HG03064 (cell line): ENCODE results near the gene NOTCH4.
"Not testable (repeated sequence)": the region's sequence is repeated elsewhere in the genome, so short reads cannot be mapped to it uniquely, and the experiment has no call there.

Experiments used
- ATAC-seq: cut with Tn5 transposase; IDR thresholded peaks from one replicate; pipeline ENCODE4 v1.9.1; 2021; ENCODE audit warnings: low read depth; ENCODE audit not compliant: unreplicated experiment

Gene NOTCH4

GRCh38 chr6:32223258-32224235 is at the start of gene NOTCH4:
NOTCH4 (minus strand) TSS chr6:32224067; CDS start chr6:32223928, 139 bp downstream.
- ATAC-seq = no peak

- ATAC-seq = no peak
Observed at GRCh38 chr6:32271429-32271828, 47.6 kb upstream of the NOTCH4 start.

DNA sequence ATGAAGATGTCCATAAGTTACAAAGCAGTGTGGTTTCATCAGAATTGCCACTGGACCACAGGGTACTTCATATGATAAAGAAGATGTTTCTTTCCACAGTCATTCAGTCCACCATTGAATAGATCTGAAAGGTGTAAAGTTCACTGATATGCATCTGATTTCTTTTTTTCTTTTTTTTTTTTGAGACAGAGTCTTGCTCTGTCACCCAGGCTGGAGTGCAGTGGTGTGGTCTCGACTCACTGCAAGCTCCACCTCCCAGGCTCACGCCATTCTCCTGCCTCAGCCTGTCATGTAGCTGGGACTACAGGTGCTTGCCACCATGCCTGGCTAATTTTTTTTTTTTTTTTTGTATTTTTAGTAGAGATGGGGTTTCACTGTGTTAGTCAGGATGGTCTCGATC is 44.6 kb upstream of the NOTCH4 start:
- ATAC-seq = not testable (repeated sequence)

DNA sequence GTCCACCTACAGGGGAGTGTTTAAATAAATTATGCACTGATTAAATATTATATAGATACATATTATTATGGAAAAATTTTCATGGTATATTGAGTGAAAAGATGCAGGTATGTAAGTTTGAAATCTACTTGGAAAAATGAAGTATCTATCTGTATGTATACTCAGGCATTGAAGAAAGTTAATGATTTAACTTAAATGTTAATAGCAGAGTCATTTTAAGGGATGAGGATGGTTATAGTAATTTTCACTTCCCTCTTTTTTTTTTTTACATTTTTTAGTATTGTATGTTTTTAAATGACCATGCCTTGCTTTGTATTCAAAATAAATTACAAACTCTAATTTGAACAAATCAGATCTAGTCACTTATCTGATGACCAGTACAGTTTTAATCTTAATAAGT is 43.2 kb upstream of the NOTCH4 start:
- ATAC-seq = no peak

GRCh38 chr6:32257262-32257661 is 33.4 kb upstream of the NOTCH4 start:
- not testable (repeated sequence) for ATAC-seq

DNA sequence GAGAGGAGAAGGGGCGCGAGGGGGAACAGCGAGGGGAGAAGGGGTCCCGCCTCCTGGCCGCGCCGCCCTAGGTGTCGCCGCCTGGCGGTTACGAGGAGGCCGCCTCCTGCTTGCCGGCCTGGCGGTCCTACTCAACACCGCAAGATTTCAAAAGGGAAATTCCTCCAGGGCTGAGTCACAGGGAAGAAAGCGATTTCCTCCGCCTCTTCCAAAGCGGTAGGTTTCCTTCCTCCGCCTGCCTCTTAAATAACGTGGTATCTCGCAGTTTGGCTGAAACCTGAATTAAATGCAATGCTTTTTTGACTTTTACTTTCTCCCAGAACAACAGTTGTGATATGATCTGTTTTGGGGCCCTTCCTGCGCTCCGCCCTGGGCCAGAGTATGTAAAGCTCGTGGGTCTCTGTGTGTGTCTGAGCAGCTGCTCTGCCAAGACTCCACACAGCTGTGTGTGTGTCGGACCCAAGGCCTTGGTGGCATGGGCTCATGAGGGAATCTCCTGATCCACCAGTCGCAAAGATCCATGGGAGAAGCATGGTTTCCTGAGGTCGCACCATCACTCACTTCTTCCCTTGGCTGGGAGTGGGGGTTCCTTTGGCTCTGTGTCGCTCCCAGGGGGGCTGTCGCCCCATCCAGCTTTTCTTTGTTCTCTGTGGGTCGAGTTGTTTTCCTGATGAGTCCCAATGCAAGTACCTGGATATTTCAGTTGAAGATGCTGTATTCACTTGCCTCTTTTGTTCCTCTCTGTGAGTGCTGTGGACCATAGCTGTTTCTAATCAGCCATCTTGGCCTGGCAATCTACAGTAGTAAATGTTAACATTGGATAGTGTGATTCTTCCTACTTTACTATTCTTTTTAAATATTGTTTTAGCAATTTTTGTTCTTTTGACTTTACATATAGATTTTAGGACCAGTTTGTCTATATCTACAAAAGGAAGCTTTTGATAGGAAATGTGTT is 31.6 kb upstream of the NOTCH4 start:
- no peak for ATAC-seq

GRCh38 chr6:32254761-32255198 is 30.9 kb upstream of the NOTCH4 start:
- no peak for ATAC-seq

- no peak for ATAC-seq
Observed at GRCh38 chr6:32252331-32253009, 28.6 kb upstream of the NOTCH4 start.

- ATAC-seq = no peak
Observed at GRCh38 chr6:32249262-32249661, 25.4 kb upstream of the NOTCH4 start.

GRCh38 chr6:32247401-32247800 is 23.5 kb upstream of the NOTCH4 start:
- no peak for ATAC-seq

GRCh38 chr6:32244946-32245398 is 21.1 kb upstream of the NOTCH4 start:
- no peak for ATAC-seq

- no peak for ATAC-seq
Observed at GRCh38 chr6:32244270-32244669, 20.4 kb upstream of the NOTCH4 start.

- ATAC-seq = not testable (repeated sequence)
Observed at GRCh38 chr6:32242318-32242813, 18.5 kb upstream of the NOTCH4 start.

- no peak for ATAC-seq
Observed at GRCh38 chr6:32240686-32241085, 16.8 kb upstream of the NOTCH4 start.

GRCh38 chr6:32239462-32239861 is 15.6 kb upstream of the NOTCH4 start:
- ATAC-seq = no peak

- ATAC-seq = no peak
Observed at GRCh38 chr6:32234934-32235333, 11.1 kb upstream of the NOTCH4 start.

DNA sequence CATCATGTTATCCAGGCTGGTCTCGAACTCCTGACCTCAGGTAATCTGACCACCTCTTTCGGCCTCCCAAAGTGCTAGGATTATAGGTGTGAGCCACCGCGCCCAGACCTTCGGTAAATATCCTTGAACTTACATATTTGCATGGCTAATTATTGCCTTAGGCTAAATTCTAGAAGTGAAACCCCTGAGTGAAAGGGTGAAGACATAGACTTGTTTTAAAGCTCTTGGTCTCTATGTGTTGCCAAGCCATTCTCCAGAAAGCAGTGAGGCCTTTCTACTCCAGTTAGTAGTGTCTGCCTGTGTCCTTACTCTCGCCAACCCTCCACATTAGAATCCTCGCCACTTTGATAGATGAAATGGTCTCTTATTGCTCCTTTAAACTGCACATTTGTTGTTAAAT is 2.6 kb upstream of the NOTCH4 start:
- ATAC-seq = no peak

DNA sequence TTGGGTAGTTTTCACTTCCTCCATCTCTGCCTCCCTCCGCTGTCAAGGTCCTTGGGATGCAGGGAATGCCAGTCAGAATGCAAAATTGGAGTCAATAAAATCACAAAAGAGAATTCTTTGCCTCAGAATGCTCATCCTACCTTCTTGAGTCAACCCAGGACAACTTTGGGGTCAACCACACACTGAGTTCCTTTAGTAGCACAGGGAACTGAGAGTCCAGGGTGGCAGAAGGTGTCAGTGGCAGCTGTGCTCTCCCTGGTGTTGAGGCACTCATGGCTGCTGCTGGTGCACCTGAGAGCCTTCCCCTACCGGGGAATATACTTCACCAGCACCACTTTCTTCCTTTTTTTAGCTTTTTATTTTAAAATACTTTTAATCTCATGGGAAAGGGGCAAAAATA is 829 bp upstream of the NOTCH4 start:
- no peak for ATAC-seq

DNA sequence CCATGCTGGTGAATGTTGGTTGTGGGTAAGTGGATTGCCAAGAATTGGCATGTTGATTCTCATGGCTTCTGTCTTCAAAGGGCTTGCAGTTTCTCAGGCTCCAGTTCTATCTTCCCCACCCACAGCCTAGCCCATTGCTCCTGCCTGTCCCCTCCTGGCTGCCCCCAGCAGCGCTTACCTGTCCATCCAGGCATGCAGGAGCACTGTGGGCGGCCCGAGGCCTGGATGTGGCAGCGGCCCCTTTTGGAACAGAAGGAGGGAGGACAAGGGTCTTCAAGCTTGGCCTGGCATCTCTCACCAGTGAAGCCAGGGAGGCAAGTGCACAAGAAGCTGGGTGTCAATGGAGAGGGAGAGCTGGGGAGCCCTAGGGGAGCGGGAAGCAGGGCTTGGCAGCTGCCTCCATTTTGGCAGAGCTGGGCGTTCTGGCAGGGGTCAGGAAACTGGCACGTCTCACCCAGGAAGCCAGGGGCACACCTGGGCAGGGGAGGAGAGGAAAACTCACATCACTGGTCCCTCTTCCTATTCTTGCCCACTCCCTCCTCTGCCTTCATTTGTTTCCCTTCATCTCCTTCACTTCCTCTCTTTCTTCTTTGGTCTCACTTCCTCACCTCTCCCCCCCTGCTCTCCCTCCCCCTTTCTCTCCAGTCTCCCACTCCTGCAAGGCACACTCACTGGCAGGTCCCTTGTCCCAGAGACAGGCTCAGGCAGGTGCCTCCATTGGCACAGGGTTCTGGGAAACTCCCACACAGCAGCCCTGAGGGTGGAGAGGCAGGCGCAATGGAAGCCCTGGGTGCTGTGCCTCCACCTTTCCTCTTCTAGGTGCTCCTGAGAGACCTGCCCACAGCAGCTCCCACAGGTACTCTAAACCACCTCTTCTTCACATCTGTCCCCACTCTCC is 1.3 kb downstream of the NOTCH4 start:
- ATAC-seq = no peak
